ACC112 (cell line): Measurements from ENCODE around the gene CYP2F1.
"Not testable (repeated sequence)": the region's sequence is repeated elsewhere in the genome, so short reads cannot be mapped to it uniquely, and the experiment has no call there.

Experiments
- H2AFZ ChIP-seq: fragments of 200-600 bp; sonication (generic); one replicate; pipeline ENCODE4 v1.6.0; 2017; ENCODE audit warnings: antibody characterized with exemption, low read length; ENCODE audit not compliant: unreplicated experiment
- H3K27ac ChIP-seq: fragments of 200-600 bp; sonication (generic); 2 replicates; pipeline ENCODE4 v1.5.1; 2014; ENCODE audit warnings: low read depth, mild to moderate bottlenecking, antibody characterized with exemption, low read length, moderate library complexity
- H3K27me3 ChIP-seq: fragments of 200-600 bp; sonication (generic); 2 replicates; pipeline ENCODE4 v1.6.1; 2014; ENCODE audit warnings: mild to moderate bottlenecking, antibody characterized with exemption, low read length, moderate library complexity, mixed read lengths; ENCODE audit not compliant: insufficient read depth
- H3K36me3 ChIP-seq: fragments of 200-600 bp; sonication (generic); 2 replicates; pipeline ENCODE4 v1.6.1; 2016; ENCODE audit warnings: mild to moderate bottlenecking, antibody characterized with exemption, low read length, moderate library complexity, mixed read lengths; ENCODE audit not compliant: insufficient read depth
- H3K4me1 ChIP-seq: fragments of 200-600 bp; sonication (generic); one replicate; pipeline ENCODE4 v1.6.1; 2016; ENCODE audit warnings: low read length, mixed read lengths; ENCODE audit not compliant: insufficient read depth, unreplicated experiment, control insufficient read depth
- H3K4me3 ChIP-seq: fragments of 200-600 bp; sonication (generic); 2 replicates; pipeline ENCODE4 v1.5.1; 2014; ENCODE audit warnings: mild to moderate bottlenecking, low read depth, low read length
- H3K79me2 ChIP-seq: fragments of 200-600 bp; sonication (generic); one replicate; pipeline ENCODE4 v1.6.0; 2016; ENCODE audit warnings: low read length; ENCODE audit not compliant: control insufficient read depth, unreplicated experiment, insufficient read depth

The CYP2F1 gene

DNA sequence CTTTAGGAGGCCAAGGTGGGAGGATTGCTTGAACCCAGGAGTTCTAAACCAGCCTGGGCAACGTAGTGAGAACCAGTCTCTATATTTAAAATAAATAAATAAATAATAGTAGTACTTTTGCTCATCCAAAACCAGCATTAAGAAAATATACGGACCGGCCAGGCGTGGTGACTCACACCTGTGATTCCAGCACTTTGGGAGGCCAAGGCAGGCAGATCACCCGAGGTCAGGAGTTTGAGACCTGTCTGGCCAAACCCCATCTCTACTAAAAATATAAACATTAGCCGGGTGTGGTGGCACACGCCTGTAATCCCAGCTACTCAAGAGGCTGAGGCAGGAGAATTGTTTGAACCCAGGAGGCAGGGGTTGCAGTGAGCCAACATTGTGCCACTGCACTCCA lies 36.8 kb downstream of the CYP2F1 start:
- H3K4me1 ChIP-seq, H3K79me2 ChIP-seq, H2AFZ ChIP-seq, H3K36me3 ChIP-seq, H3K27ac ChIP-seq, H3K27me3 ChIP-seq, H3K4me3 ChIP-seq: not testable (repeated sequence)

DNA sequence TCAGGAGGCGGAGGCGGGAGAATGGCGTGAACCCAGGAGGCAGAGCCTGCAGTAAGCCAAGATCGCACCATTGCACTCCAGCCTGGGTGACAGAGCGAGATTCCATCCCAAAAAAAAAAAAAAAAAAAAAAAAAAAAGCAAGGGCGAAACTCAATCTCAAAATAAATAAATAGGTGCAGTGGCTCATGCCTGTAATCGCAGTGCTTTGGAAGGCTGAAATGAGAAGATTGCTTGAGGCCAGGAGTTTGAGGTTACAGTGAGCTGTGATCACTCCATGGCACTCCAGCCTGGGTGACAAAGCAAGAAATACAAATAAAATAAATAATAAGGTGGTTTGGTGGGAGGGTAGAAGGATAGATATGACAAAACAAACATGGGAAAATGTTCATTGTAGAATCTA lies 39.8 kb downstream of the CYP2F1 start:
- H3K79me2 ChIP-seq: no peaks in the 10 kb centered on the region
- no peak overlapping the region for H3K27ac ChIP-seq
- no peaks in the 10 kb centered on the region for H3K4me1 ChIP-seq
- no peak overlapping the region for H2AFZ ChIP-seq
- H3K36me3 ChIP-seq: no peaks in the 10 kb centered on the region
- H3K4me3 ChIP-seq: no peak overlapping the region
- H3K27me3 ChIP-seq: no peaks in the 10 kb centered on the region

DNA sequence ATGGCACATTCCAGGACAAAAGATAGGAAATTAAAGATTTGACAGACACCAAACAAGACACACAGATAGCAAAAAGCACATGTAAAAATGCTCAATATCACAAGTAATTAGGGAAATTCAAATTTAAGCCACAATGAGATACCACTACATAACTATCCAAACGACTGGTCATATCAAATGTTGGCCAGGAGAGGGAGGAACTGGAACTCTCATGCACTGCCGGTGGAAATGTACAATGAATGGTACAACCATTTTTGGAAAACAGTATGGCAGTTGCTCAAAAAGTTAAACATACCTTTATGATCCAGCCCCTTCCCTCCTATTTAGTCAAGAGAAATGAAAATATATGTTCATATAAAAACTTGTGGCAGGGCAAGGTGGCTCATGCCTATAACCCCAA lies 42.0 kb downstream of the CYP2F1 start:
- no peaks in the 10 kb centered on the region for H3K36me3 ChIP-seq
- H3K4me1 ChIP-seq: no peaks in the 10 kb centered on the region
- no peak overlapping the region for H2AFZ ChIP-seq
- H3K4me3 ChIP-seq: no peak overlapping the region
- H3K79me2 ChIP-seq: no peaks in the 10 kb centered on the region
- H3K27ac ChIP-seq: no peak overlapping the region
- H3K27me3 ChIP-seq: no peaks in the 10 kb centered on the region

DNA sequence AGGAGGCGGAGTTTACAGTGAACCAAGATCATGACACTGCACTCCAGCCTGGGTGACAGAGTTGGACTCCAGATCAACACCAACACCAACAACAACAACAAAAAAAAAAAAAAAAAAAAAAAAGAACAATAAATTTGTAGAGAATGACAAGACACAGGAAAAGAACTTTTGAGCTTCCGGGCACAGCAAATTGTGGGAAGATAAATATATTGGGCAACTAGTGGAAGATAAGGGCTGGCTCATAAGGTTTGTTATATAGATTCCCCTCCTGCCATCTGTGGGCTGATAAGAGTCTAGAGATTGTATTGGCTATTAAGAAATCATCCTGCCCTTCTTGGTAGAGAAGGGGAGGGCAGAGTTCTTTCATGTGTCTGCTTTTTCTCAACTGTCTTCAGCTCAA lies 45.6 kb downstream of the CYP2F1 start:
- Histone ChIP-seq H3K4me1 (no peaks in the 10 kb centered on the region), H3K27me3 (no peaks in the 10 kb centered on the region), H2AFZ (no peak overlapping the region), H3K27ac (no peak overlapping the region), H3K79me2 (no peaks in the 10 kb centered on the region), H3K36me3 (no peaks in the 10 kb centered on the region), H3K4me3 (no peak overlapping the region)

DNA sequence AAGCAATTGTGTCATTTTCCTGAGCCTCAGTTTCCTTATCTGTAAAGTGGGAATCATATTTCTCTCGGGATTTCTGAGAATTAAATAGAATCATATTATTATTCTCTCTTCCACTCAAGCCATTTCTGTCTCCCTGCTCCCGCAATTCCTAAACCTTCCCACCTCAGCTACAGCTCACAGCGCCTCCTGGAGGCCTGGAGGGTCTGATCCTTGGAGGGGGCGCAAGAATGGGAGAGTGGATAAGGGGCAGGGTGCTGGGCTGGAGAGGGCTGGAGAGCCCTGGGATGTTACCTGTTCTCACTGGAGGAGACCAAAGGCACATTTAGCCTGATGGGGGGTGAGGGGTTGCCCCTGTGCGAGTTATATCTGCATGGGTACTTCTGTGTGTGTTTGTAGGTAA lies 47.7 kb downstream of the CYP2F1 start:
- Histone ChIP-seq H2AFZ (no peak overlapping the region), H3K27ac (no peak overlapping the region), H3K36me3 (no peaks in the 10 kb centered on the region), H3K79me2 (no peaks in the 10 kb centered on the region), H3K27me3 (no peaks in the 10 kb centered on the region), H3K4me1 (no peaks in the 10 kb centered on the region), H3K4me3 (no peak overlapping the region)

DNA sequence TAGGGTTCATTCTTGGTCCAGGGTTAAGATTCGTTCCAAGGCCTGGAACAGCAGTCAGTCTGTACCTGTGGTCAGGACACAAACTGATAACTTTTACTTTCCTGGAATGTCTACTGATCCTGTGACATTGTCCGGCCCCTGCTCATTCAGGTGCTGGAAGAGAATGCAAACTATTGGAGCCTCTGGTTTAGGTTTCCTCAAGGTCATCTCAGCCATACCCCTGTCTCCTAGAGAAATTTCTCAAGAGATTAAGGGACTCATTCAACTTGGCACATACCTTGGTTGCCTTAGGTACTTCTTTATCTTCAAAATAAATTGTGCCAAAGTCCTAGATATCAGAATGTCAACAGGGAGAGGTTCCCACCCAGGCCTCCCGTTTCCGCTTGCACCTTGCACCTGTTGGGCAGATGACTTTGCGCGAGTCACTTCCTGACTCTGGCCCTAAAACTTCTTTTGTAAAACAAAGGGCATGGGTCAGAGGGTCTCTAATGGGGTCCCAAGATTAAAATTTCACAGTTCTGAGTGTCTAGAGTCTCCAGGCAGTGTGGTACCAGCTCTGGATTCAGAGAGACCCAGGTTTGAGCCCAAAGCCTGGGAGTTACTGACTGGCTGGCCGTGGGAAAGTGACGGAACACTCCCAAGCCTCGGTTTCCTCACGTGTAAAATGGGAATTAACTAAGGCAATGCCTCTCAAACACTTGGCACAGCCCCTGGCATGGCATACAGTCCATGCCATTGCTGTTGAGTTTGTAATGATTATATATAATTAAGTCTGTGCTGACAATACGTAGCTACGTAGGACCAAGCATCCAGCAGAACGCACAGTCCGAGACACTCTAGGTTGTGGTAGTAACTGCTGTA lies 52.9 kb downstream of the CYP2F1 start:
- Histone ChIP-seq H3K36me3 (no peaks in the 10 kb centered on the region), H3K4me3 (no peak overlapping the region), H3K79me2 (no peaks in the 10 kb centered on the region), H3K27me3 (no peaks in the 10 kb centered on the region), H2AFZ (no peak overlapping the region), H3K4me1 (no peaks in the 10 kb centered on the region), H3K27ac (no peak overlapping the region)

DNA sequence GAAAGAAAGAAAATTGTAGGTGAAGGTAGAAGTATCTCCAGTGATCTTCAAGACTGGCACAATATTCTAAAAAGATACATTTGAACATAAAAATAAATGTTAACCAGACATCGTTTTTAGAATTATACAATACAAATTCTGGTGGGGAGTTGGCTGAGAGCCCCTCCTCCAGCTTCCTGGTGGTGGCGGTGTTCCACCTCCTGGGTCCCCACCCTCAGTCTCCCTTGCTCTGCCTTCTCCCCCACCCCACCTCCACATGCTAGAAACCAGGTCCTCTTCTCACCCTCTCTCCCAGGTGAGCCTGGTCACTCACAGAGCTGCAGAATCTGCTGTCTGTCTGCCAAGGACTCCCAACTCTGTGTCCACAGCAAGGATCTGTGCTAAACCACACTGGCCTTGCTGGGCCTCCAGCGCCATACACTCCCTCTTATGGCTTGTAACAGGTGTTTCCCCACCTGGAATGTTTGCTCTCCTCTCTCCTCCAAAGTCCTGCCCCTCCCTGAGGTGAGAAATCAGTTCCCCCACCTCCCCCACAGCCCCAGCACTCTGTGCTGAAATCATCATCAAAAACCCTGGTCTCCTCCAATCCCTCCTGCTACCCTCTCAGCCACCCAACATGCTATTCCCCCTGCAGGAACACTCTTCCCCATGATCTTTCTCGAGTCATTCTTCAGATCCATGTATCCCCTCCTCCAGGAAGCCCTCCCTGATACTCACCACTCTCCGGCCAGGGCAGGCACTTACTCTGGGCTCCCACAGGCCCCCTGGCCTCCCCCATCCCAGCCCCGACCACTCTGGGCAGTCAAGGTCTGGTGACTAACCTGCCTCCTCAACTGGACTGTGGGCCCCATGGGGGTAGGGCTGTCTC lies 58.3 kb downstream of the CYP2F1 start:
- Histone ChIP-seq H3K27me3 (no peaks in the 10 kb centered on the region), H3K27ac (no peak overlapping the region), H3K79me2 (no peaks in the 10 kb centered on the region), H3K36me3 (no peaks in the 10 kb centered on the region), H2AFZ (no peak overlapping the region), H3K4me3 (no peak overlapping the region), H3K4me1 (peaks cover 12% of the 10 kb centered on the region)

DNA sequence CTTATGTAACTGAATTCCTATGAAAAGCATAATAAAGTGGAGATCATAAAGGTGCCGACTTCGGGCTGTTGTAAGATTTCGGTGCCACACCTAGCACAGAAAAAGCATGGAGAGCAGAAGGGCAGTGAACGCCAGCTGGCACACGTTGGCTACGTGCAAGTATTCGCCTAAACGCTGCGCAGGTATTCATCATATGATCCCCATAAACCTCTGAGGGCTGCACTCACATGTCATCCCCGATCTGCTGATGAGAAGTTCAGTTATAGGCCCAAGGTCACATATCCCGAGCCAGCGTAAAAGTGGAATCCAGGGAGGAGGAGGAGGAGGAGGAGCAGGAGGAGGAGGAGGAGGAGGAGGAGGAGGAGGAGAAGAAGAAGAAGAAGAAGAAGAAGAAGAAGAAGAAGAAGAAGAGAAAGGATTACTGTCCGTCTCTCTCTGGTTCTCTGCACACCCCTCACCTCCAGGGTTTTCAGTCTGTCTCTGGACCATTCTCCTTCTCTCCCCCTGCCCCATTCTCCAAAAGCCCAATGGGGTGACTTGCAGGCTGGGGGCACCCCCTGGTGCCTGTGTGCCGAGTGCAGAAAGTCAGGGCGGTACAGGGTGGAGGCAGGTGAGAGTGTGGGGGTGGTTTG lies 60.2 kb downstream of the CYP2F1 start:
- H3K27me3 ChIP-seq: no peaks in the 10 kb centered on the region
- H3K79me2 ChIP-seq: no peaks in the 10 kb centered on the region
- no peak overlapping the region for H2AFZ ChIP-seq
- peaks cover 12% of the 10 kb centered on the region for H3K4me1 ChIP-seq
- H3K4me3 ChIP-seq: no peak overlapping the region
- no peaks in the 10 kb centered on the region for H3K36me3 ChIP-seq
- H3K27ac ChIP-seq: no peak overlapping the region

DNA sequence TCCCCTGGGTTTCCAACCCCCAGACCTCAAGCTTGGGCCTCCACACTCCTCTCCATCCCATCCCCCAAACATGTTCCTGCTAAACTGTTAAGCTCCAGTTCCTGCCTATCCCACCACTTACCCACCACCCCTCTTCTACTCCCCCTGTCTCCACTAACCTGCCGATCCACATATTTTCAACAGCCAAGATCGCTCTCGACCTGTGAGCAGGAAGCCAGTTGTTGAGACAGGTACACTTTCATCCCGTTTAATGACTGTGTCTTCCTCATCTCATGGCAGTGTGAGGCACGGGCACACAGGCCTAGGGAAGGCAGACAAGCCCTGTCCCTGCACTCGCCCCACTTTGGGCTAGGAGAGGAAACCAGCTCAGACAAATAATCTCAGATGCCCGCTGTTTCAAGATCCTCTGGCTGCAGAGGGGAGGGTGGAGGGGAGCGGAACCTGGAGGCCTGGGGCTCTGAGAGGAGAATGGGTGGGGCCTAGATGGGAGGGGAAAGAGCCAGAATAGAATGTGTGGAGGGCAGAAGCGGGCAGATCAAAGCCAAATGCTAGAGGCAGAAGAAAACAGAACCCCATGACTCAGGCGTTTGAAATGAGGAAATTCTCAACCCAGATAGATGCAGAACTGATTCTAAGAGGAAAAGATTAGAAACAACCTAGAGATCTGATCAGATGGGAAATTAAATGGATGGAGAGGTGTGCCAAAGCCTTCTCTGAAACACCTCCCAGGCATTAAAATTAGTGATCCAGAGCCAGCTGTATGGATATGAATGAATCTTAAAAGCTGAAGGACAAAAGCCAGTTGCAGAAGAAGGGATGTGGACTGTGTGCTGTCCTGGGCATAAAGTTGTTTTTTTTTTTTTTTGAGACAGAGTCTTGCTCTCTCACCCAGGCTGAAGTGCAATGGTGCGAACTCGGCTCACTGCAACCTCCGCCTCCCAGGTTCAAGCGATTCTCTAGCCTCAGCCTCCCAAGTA lies 61.9 kb downstream of the CYP2F1 start:
- H3K4me3 ChIP-seq: no peak overlapping the region
- H3K27ac ChIP-seq: no peak overlapping the region
- no peaks in the 10 kb centered on the region for H3K27me3 ChIP-seq
- no peaks in the 10 kb centered on the region for H3K36me3 ChIP-seq
- H2AFZ ChIP-seq: peak overlapping the region; percentile 3
- peaks cover 12% of the 10 kb centered on the region for H3K4me1 ChIP-seq
- H3K79me2 ChIP-seq: no peaks in the 10 kb centered on the region
